Measurements from ENCODE around the gene COG2. TPM values are rescaled to one million over a fixed set of nuclear protein-coding genes. Genes with fewer than 3 reads are reported as not detected.

COG2 gene
- total RNA-seq, 1 donor from 2014 or later = 20.4 TPM

DNA sequence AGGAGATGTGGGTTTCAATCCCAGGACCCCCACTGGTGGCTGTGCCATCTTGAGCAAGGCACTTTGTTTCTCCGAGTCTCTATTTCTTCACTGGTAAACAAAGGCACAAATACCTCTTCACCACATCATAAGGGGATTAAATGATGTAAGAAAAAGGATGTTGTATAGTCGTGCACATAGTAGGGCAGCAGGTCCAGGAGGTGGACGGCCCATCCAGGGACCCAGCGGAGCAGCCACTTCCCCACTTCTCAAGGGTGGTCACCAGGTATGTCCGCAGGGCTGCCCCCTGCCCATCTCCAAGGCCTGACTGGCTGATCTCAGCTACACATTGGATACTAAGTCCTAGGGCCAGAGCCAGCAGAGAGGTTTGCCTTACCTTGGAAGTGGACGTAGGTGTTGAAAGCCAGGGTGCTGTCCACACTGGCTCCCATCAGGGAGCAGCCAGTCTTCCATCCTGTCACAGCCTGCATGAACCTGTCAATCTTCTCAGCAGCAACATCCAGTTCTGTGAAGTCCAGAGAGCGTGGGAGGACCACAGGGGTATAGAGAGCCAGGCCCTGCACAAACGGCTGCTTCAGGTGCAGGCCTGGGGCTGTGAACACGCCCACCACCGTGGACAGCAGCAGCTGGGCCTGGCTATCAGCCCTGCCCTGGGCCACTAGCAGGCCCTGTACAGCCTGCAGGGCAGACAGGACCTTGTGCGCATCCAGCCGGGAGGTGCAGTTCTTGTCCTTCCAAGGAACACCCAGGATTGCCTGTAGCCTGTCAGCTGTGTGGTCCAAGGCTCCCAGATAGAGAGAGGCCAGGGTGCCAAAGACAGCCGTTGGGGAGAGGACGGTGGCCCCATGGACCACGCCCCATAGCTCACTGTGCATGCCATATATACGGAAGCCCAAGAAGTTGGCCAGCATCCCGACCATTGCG lies 67.6 kb downstream of the COG2 start:
- Histone ChIP-seq H3K9me3 (no peaks in the 10 kb centered on the region), H3K27ac (no peak overlapping the region), H3K36me3 (no peaks in the 10 kb centered on the region), H3K4me1 (peaks cover 14% of the 10 kb centered on the region), H3K4me3 (no peak overlapping the region), H3K27me3 (no peaks in the 10 kb centered on the region)
- TF ChIP-seq, protein P1, sequence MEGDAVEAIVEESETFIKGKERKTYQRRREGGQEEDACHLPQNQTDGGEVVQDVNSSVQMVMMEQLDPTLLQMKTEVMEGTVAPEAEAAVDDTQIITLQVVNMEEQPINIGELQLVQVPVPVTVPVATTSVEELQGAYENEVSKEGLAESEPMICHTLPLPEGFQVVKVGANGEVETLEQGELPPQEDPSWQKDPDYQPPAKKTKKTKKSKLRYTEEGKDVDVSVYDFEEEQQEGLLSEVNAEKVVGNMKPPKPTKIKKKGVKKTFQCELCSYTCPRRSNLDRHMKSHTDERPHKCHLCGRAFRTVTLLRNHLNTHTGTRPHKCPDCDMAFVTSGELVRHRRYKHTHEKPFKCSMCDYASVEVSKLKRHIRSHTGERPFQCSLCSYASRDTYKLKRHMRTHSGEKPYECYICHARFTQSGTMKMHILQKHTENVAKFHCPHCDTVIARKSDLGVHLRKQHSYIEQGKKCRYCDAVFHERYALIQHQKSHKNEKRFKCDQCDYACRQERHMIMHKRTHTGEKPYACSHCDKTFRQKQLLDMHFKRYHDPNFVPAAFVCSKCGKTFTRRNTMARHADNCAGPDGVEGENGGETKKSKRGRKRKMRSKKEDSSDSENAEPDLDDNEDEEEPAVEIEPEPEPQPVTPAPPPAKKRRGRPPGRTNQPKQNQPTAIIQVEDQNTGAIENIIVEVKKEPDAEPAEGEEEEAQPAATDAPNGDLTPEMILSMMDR (IDR thresholded peaks at IDR 0.05) = no peak
- TF ChIP-seq POLR2AphosphoS5 (IDR thresholded peaks at IDR 0.05; ENCODE audit: insufficient read depth in 1 of 2, low read depth in 1 of 2) (no peak), POLR2A (IDR thresholded peaks at IDR 0.05) (no peak)
- intact Hi-C loops (cut with DNase I) = no loop called here
- no peak for DNase-seq (ENCODE audit: extremely low spot score in 2 of 2)

DNA sequence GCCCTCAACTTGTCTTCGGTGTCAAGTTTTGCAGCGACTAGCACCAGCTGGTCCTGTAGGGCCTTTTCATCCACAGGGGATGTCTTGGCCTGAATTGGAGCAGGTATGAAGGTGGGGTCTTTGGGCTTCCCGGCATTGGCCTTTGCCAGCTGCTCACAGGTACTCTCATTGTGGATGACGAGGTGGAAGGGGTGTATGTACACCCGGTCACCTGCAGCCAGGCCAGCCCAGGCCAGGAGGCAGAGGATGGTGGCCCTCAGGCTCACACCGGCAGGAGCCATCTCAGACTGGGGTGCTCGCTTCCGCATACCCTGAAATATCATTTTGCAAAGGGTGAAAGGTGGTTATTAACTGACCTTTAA lies 68.2 kb downstream of the COG2 start:
- H3K4me1 ChIP-seq = peaks cover 14% of the 10 kb centered on the region
- TF ChIP-seq POLR2AphosphoS5 (IDR thresholded peaks at IDR 0.05; ENCODE audit: insufficient read depth in 1 of 2, low read depth in 1 of 2) (no peak), POLR2A (IDR thresholded peaks at IDR 0.05) (no peak)
- TF ChIP-seq, protein P1 (IDR thresholded peaks at IDR 0.05) = no peak
- no peak for DNase-seq (ENCODE audit: extremely low spot score in 2 of 2)
- no peaks in the 10 kb centered on the region for H3K9me3 ChIP-seq
- no peak overlapping the region for H3K4me3 ChIP-seq
- H3K36me3 ChIP-seq = no peaks in the 10 kb centered on the region
- intact Hi-C loops (cut with DNase I) = no loop called here
- no peak overlapping the region for H3K27ac ChIP-seq
- H3K27me3 ChIP-seq = no peaks in the 10 kb centered on the region

DNA sequence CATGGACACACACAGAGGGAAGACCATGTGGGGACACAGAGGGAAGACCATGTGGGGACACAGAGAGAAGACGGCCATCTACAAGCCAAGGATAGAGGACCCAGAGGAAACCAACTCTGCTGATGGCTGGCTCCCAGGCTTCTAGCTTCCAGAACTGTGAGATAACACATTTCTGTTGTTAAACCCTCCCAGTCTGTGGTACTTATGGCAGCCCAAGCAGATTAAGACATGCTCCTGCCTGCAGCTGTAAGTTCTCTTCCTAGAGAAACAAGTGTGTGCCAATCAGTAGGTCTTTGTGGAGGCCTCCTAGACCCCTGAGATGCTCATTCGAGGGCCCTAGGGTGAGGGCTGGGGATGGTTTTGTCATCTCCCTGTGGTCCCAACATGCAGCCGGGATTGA lies 69.0 kb downstream of the COG2 start:
- Histone ChIP-seq H3K4me3 (no peak overlapping the region), H3K36me3 (no peaks in the 10 kb centered on the region), H3K9me3 (no peaks in the 10 kb centered on the region), H3K27me3 (no peaks in the 10 kb centered on the region), H3K4me1 (peaks cover 14% of the 10 kb centered on the region), H3K27ac (no peak overlapping the region)
- no peak for TF ChIP-seq POLR2A (IDR thresholded peaks at IDR 0.05)
- intact Hi-C loops (cut with DNase I) = no loop called here
- DNase-seq (ENCODE audit: extremely low spot score in 2 of 2) = no peak

DNA sequence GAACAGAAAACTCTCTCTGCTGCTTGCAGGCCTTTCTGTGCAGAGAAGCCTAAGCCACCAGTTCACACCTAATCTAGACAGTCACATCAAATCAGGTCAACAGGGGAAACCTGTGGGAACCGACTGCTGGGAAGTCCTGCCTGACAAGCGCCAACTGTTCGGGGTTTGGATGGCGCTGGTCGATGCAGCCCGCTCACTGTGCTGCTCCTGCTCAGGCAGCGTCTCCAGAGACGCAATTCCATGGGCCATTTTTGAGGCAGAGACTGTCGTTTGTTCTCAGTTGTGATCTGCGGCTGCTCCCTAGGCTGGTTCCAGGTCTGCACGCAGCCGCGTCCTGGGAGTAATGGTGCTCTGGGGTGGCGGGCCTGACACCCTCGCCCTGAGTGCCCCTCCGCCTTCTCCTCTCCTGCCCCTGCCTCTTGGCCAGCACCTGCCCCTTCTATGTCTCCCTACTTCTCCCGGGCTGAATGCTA lies 70.2 kb downstream of the COG2 start:
- Histone ChIP-seq H3K4me1 (peaks cover 14% of the 10 kb centered on the region), H3K27me3 (no peaks in the 10 kb centered on the region), H3K9me3 (no peaks in the 10 kb centered on the region), H3K4me3 (no peak overlapping the region), H3K27ac (no peak overlapping the region), H3K36me3 (no peaks in the 10 kb centered on the region)
- no peak for TF ChIP-seq POLR2AphosphoS5 (IDR thresholded peaks at IDR 0.05; ENCODE audit: insufficient read depth in 1 of 2, low read depth in 1 of 2)
- TF ChIP-seq, protein P1 (IDR thresholded peaks at IDR 0.05) = no peak
- no peak for TF ChIP-seq POLR2A (IDR thresholded peaks at IDR 0.05)
- intact Hi-C loops (cut with DNase I) = no loop called here
- no peak for DNase-seq (ENCODE audit: extremely low spot score in 2 of 2)

DNA sequence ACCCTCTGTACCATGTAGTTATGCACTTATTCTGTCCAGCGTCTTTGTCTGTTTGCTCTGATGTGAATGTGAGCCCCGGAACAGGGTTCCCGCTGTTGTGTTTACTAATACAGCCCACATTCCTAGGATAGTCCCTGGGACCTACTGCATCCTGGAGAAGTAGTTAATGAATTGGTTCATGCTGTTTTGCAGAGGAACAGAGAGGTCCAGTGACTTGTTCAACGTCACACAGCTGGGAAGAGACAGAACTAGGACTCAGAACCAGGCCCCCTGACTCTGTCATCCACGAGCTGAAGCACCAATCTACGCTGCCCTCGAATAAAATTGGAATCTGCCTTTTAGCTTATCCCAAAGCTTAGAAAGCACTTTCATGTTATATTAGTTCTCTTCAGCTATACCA lies 70.9 kb downstream of the COG2 start:
- Histone ChIP-seq H3K9me3 (no peaks in the 10 kb centered on the region), H3K36me3 (no peaks in the 10 kb centered on the region), H3K27me3 (no peaks in the 10 kb centered on the region), H3K4me1 (peaks cover 14% of the 10 kb centered on the region), H3K4me3 (no peak overlapping the region), H3K27ac (no peak overlapping the region)
- intact Hi-C loops (cut with DNase I) = no loop called here
- no peak for DNase-seq (ENCODE audit: extremely low spot score in 2 of 2)
- no peak for TF ChIP-seq POLR2AphosphoS5 (IDR thresholded peaks at IDR 0.05; ENCODE audit: insufficient read depth in 1 of 2, low read depth in 1 of 2)
- no peak for TF ChIP-seq POLR2A (IDR thresholded peaks at IDR 0.05)
- TF ChIP-seq, protein P1 (IDR thresholded peaks at IDR 0.05) = no peak
